ENCODE data around the gene DENND11. TPM values are rescaled to one million over a fixed set of nuclear protein-coding genes. Genes with fewer than 3 reads are reported as not detected.

The DENND11 gene
- polyA plus RNA-seq, 2 of the 4 experiments (the other 2 are of a cell fraction): 7.1 to 11.5 TPM

- Histone ChIP-seq H3K4me2 (peak overlapping the region; percentile 85), H3K9me3 (no peaks in the 10 kb centered on the region), H3K27ac (peak overlapping the region; percentile 88 to 92; a peak in 5 of 6 replicates), H3K4me3 (peak overlapping the region; percentile 85), H3K4me1 (peaks cover 23% of the 10 kb centered on the region; the same call in 2 of the 3 replicates)
- POLR2A ChIA-PET: interaction anchor here (1.8 kb wide), 1 partner anchor 43 kb away, joined by 11 read pairs; no protein-coding TSS in a partner anchor
- WGBS (ENCODE audit: missing lambda C conversion rate): 43% methylated on average over 3 of the region's 3 CpGs
- no peak for FAIRE-seq
- TF ChIP-seq CHD4 (IDR thresholded peaks at IDR 0.05; ENCODE audit: borderline replicate concordance) (no peak), FOXS1 (CRISPR knock-in tag; IDR thresholded peaks at IDR 0.05) (no peak), BCL3 (IDR thresholded peaks at IDR 0.05) (0 out of 3 replicates have a peak, but pooled peaks have one; percentile 24)
- CTCF ChIA-PET: interaction anchor here (1.7 to 4.2 kb wide), 13 partner anchors 10 to 89 kb away, joined by 4 to 30 read pairs (median 9); partner anchors contain the start of genes DENND11 and WEE2
- ATAC-seq: no peak
- DNase-seq (ENCODE audit: low read depth in 1 of 2, low spot score in 1 of 2): no peak
These were observed 37.3 kb upstream of the DENND11 start for GRCh38 chr7:141739250-141739649.

GRCh38 chr7:141738592-141739013 is 36.6 kb upstream of the DENND11 start:
- Histone ChIP-seq H3K4me2 (peak overlapping the region; percentile 85), H3K4me3 (peak overlapping the region; percentile 85), H3K27ac (peak overlapping the region; percentile 88 to 92), H3K9me3 (no peaks in the 10 kb centered on the region), H3K4me1 (peaks cover 23% of the 10 kb centered on the region; the same call in 2 of the 3 replicates)
- POLR2A ChIA-PET: interaction anchor here (0.8 to 1.8 kb wide), 7 partner anchors 12 to 724 kb away, joined by 3 to 16 read pairs (median 7); partner anchors contain the start of genes DENND11 and MRPS33
- TF ChIP-seq CTCF (IDR thresholded peaks at IDR 0.05): no peak
- peak; percentile 52; the same call in 1 of the 2 replicates for TF ChIP-seq KDM5A (IDR thresholded peaks at IDR 0.05)
- TF ChIP-seq HOXA7 (CRISPR knock-in tag; IDR thresholded peaks at IDR 0.05): 0 out of 2 replicates have a peak, but pooled peaks have one; percentile 47
- 0 out of 2 replicates have a peak, but pooled peaks have one; percentile 12 for TF ChIP-seq MYC (IDR thresholded peaks at IDR 0.05; ENCODE audit: borderline replicate concordance, low read length)
- DNase-seq (ENCODE audit: low read depth in 1 of 2, low spot score in 1 of 2) (no peak), FAIRE-seq (no peak), ATAC-seq (peak in 1 of 2 experiments; percentile 86; a peak in 4 of 6 replicates)
- WGBS (ENCODE audit: missing lambda C conversion rate): 2% methylated on average over 6 of the region's 6 CpGs
- CTCF ChIA-PET: interaction anchor here (0.6 to 4.2 kb wide), 28 partner anchors 10 to 723 kb away, joined by 3 to 30 read pairs (median 6); partner anchors contain the start of genes DENND11, MRPS33 and WEE2

- peak; percentile 78 for FAIRE-seq
- TF ChIP-seq TP53 (CRISPR knock-in tag; IDR thresholded peaks at IDR 0.05) (0 out of 2 replicates have a peak, but pooled peaks have one; percentile 32), PHF8 (IDR thresholded peaks at IDR 0.05; ENCODE audit: borderline replicate concordance, low read depth) (peak; percentile 97; the same call in 1 of the 2 replicates), JUN (IDR thresholded peaks at IDR 0.05) (peak; percentile 91 to 97), ELK1 (IDR thresholded peaks at IDR 0.05; ENCODE audit: low read depth, low read length) (peak; percentile 49; the same call in 1 of the 2 replicates), PBX3 (IDR thresholded peaks at IDR 0.05) (peak; percentile 54; the same call in 1 of the 2 replicates), FOXS1 (CRISPR knock-in tag; IDR thresholded peaks at IDR 0.05) (0 out of 2 replicates have a peak, but pooled peaks have one; percentile 47), NR3C1 (IDR thresholded peaks at IDR 0.05) (no peak), EHF (CRISPR knock-in tag; IDR thresholded peaks at IDR 0.05) (peak; percentile 65; the same call in 1 of the 2 replicates), MAX (IDR thresholded peaks at IDR 0.05) (peak; percentile 96), MYC (IDR thresholded peaks at IDR 0.05; ENCODE audit: borderline replicate concordance, low read length) (peak; percentile 84), KDM5A (IDR thresholded peaks at IDR 0.05) (peak; percentile 83), USF2 (IDR thresholded peaks at IDR 0.05) (0 out of 2 replicates have a peak, but pooled peaks have one; percentile 9), ZNF302 (CRISPR knock-in tag; IDR thresholded peaks at IDR 0.05) (no peak)
These were observed 36.0 kb upstream of the DENND11 start, which contains the start of gene SSBP1 for GRCh38 chr7:141737836-141738591. TSS of gene SSBP1 (plus strand) at chr7:141738358. CDS start at chr7:141739167, 809 bp downstream.

More at GRCh38 chr7:141737836-141738591, 36.0 kb upstream of the DENND11 start, which contains the start of gene SSBP1:
- CTCF ChIA-PET: interaction anchor here (0.6 to 4.2 kb wide), 35 partner anchors 9 to 722 kb away, joined by 3 to 30 read pairs (median 6); partner anchors contain the start of genes DENND11, MRPS33 and WEE2
- Histone ChIP-seq H3K4me3 (peak within 1 kb of the TSS; percentile 85), H3K27ac (peak within 1 kb of the TSS; percentile 88 to 92), H3K4me2 (peak within 1 kb of the TSS; percentile 85), H3K9me3 (no peaks in the 10 kb centered on the region), H3K4me1 (peaks cover 23% of the 10 kb centered on the region; the same call in 2 of the 3 replicates)
- WGBS (ENCODE audit: missing lambda C conversion rate): 2% methylated on average over 45 of the region's 46 CpGs
- DNase-seq (ENCODE audit: low read depth in 1 of 2, low spot score in 1 of 2) (peak; percentile 85 to 98), ATAC-seq (peak; percentile 96 to 98)
- POLR2A ChIA-PET: interaction anchor here (0.5 to 1.8 kb wide), 16 partner anchors 10 to 723 kb away, joined by 3 to 16 read pairs (median 6); partner anchors contain the start of genes AGK, DENND11 and MRPS33

Measured in A549 (cell line).